Erythroblast (primary cell): ENCODE measurements around the gene SNX1.

Experiments used
- GATA1 ChIP-seq: IDR thresholded peaks from 2 replicates; pipeline ENCODE4 v1.6.1; 2011; ENCODE audit warnings: low read depth, mild to moderate bottlenecking, control low read depth, low read length, moderate library complexity
- POLR2A ChIP-seq: IDR thresholded peaks from 2 replicates; pipeline ENCODE4 v1.6.1; 2011; ENCODE audit warnings: mild to moderate bottlenecking, low read length

GRCh38 chr15:64163659-64164362 lies 68.0 kb downstream of the SNX1 start:
- TF ChIP-seq POLR2A (no peak), GATA1 (no peak)
